T-helper 9 cell (primary cell): Measurements from ENCODE around the gene ADAMTS13.
"Not testable (repeated sequence)": the region's sequence is repeated elsewhere in the genome, so short reads cannot be mapped to it uniquely, and the experiment has no call there.

ENCODE experiments used
- DNase-seq: peaks from one replicate; pipeline ENCODE4 v3.0.0-alpha.2; 2020

The ADAMTS13 gene

GRCh38 chr9:133392308-133392707, 29.9 kb upstream of the ADAMTS13 start:
- not testable (repeated sequence) for DNase-seq

- no peak for DNase-seq
Measured at GRCh38 chr9:133393399-133393798, 28.8 kb upstream of the ADAMTS13 start.

- DNase-seq, result no peak
Measured at GRCh38 chr9:133394687-133395271, 27.4 kb upstream of the ADAMTS13 start.

DNA sequence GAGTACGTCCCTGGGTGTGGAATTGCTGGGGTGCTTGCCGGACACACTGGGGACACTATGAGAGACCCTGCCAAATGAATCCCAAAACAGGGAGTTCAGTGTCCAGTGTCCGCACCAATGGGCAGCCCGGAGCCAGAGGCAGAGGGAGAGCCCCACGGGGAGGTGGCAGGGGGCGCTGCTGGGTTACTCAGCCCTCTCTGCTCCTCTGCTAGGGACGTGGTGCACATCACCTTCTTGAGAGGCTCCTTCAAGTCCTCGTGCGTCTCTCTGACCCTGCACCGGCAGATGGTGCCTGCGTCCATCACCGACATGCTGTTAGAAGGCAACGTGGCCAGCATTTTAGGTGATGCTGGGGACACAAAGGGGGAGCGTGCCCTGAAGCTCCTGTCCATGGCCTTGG, 25.2 kb upstream of the ADAMTS13 start:
- DNase-seq, result no peak

DNA sequence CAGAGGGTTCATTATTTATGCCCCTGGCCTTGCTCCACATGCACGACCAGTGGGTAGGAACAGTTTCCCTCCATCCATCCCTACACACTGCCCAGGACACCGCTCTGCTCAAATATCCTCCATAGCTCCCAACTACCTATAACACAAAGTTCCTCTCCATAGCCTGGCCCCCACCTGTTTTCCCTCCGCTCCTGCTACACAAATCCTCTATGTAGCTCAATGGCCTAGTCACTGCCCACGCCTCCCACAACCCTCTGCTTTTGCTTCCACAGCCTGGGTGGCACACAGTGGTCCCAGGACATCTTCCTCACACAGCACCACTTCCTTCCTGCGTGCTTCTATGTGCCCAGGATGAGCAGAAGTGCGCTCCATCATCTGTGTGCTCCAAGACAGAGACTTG, 24.8 kb upstream of the ADAMTS13 start:
- DNase-seq, result no peak

DNA sequence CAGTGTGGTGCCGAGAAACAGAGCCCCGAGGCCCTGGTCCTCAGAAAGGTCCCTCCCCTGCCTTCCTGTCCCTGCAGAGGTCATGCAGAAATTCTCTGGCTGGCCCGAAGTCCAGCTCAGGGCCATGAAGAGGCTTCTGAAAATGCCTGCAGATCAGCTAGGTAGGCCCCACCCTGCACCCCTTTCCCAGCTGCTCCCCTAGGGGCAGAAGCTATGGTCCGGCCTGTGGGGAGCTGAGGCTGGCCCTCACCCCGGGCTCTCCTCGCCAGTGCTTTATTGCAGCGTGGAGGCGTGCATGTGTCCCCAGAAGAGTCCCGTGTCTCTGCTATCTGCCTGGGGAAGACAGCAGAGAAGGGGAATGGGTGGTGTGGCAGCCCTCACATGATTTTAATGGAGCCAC, 24.3 kb upstream of the ADAMTS13 start:
- DNase-seq, result no peak

DNA sequence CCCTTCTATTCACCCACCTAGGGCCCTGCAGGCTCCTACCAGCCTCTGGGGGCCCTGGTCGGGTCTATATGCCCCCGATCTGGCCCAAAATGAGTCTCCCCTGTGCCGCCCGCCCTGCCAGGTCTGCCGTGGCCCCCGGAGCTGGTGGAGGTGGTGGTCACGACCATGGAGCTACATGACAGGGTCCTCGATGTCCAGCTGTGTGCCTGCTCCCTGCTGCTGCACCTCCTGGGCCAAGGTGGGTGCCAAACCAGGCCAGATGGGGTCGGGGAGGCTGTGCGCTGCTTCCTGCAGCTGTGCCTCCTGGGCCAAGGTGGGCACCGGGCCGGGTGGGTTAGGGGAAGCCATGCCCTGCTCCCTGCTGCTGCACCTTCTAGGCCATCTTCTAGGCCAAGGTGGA, 21.9 kb upstream of the ADAMTS13 start:
- no peak for DNase-seq

- DNase-seq, result no peak
Measured at GRCh38 chr9:133401588-133401987, 20.6 kb upstream of the ADAMTS13 start.

- DNase-seq, result no peak
Measured at GRCh38 chr9:133402689-133403088, 19.5 kb upstream of the ADAMTS13 start.

- DNase-seq, result peak; percentile 54
Measured at GRCh38 chr9:133403766-133404453, 18.3 kb upstream of the ADAMTS13 start.

GRCh38 chr9:133404454-133405002, 17.6 kb upstream of the ADAMTS13 start:
- no peak for DNase-seq

- DNase-seq, result no peak
Measured at GRCh38 chr9:133405508-133406438, 16.4 kb upstream of the ADAMTS13 start.

DNA sequence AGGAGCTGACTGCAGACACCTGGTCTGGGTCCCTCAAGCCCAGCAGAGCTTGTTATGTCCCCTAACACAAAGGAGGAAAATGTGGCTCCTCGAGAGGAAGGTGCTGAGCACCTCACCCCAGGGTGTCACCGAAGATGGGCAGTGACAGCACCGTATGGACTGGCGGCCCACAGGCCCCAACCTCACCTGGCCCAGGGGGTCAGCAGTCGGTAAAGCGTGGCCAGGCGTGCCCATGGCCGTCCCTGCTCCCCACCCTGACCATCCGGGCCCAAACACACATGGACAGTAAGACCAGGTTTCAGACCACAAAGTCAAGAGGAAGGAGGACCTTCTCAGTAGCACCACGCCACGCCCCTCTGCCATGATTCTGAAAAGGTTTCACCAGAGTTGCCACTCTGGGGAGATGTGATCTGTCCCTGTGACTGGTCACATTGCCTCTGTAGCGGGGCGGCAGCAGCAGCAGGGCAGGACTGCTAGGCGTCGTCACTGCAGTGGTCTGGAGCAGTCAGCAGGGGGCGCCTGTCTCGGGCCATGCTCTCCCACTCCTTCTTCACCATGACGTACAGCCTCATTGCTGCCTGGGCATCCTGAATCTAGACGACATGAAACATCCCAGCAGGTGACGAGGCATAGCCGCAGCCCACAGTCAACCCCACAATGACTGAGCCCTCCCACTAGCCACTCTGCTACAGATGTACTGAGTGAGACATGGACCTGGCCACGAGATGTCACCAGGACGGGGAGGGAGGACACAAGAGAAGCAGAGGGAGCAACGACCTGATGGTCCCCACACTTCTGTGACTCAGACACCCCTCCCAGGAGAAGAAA, 15.5 kb upstream of the ADAMTS13 start:
- DNase-seq, result peak; percentile 77

DNA sequence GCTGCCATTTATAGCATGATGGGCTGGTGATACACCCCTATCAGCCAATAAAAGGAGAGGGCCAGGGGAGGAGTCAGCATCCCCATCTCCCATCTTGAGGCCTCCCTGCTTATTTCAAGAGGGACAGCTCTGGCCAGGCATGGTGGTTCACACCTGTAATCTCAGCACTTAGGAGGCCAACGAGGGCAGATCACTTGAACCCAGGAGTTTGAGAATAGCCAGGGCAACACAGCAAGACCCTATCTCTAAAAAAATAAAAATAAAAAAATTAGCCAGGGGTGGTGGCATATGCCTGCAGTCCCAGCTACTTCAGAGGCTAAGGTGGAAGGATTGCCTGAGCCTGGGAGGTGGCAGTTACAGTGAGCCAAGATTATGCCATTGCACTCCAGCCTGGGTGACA, 14.1 kb upstream of the ADAMTS13 start:
- DNase-seq, result no peak

- no peak for DNase-seq
Measured at GRCh38 chr9:133415170-133415569, 7.0 kb upstream of the ADAMTS13 start.

GRCh38 chr9:133417541-133418461, 4.4 kb upstream of the ADAMTS13 start, which contains the start of gene REXO4:
Gene REXO4 (minus strand): TSS chr9:133418010. CDS start chr9:133417844, 166 bp downstream.
- DNase-seq, result peak; percentile 71

DNA sequence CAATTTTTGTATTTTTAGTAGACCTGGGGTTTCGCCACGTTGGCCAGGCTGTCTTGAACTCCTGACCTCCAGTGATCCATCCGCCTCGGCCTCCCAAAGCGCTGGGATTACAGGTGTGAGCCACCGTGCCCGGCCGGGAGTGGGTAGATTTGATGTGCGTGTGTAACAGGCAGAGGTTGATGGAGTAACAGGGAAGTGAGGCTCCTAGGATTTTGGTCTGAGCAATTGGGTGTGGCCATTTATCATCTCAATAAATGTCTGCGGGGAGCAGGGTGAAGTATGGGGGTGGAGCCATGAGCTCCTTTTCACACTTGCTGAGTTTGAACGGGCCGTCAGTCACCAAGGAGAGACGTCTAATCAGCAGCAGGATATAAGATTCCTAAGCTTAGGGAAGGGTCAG, 3.2 kb upstream of the ADAMTS13 start:
- DNase-seq, result no peak

GRCh38 chr9:133420392-133420827, 1.8 kb upstream of the ADAMTS13 start:
- no peak for DNase-seq

- DNase-seq, result no peak
Measured at GRCh38 chr9:133423216-133423615, 1.0 kb downstream of the ADAMTS13 start.

DNA sequence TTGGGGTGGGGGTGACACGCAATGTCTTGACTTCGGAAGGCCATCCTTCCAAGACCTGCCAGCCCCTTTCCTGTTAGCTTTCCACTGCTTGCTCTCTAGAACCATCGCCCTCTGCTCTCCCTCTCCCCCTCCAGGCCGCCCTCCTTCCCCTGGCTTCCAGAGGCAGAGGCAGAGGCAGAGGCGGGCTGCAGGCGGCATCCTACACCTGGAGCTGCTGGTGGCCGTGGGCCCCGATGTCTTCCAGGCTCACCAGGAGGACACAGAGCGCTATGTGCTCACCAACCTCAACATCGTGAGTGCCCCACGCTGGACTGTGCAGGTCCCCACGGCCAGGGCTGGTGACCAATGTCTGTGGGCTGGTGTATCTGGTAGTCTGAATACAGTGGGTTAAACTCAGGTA, 2.0 kb downstream of the ADAMTS13 start:
- DNase-seq, result no peak

DNA sequence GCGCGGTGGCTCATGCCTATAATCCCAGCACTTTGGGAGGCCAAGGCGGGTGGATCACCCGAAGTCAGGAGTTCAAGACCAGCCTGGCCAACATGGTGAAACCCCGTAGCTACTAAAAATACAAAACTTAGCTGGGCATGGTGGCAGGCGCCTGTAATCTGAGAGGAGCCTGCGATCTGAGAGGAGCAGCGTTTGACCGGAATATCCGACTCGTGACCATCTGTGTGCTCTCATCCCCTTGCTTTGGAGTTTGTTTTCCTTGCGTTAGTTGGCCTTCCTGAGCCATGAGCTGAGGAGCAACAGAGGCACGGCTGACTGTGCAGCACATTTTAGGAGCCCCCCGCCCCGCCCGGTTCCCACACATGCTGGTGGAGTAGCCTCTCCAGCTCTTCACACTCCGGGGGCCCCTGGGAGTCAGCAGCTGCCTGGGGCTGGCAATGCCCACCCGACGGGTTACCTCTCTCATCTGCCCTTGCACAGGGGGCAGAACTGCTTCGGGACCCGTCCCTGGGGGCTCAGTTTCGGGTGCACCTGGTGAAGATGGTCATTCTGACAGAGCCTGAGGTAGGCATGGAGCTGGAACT, 3.0 kb downstream of the ADAMTS13 start:
- DNase-seq, result no peak
